ENCODE results near the gene PARD3B. TPM values are rescaled to one million over a fixed set of nuclear protein-coding genes. Genes with fewer than 3 reads are reported as not detected.

The PARD3B gene
- total and polyA plus RNA-seq, 2 of the 4 experiments (the other 2 are of a cell fraction), result 3.3 to 15.6 TPM

DNA sequence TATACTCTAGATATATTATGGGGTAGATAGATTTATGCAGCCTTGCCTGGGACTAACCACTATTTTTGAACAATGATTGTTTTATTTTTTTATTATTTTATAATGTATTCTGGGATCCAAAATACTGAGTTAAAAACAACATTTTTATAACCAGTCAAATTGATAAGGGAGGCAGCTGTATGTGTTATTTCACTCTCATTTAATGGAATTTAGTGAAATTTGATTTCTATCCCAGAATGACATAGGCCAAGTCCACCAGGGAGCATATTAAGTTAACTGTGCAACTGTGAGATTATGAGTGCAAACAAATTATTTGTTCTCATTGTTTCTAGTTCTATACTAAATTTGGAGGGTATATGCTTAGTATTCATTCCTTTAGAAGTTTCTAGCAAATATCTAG, 583.5 kb downstream of the PARD3B start:
- dilution Hi-C loops (cut with HindIII; ENCODE audit: low sequenced_read_pairs, unreplicated experiment), result no loop called here
- H3K36me3 ChIP-seq (ENCODE audit: control insufficient read depth, insufficient read depth, low read length), result peaks cover 3% of the 10 kb centered on the region; the same call in 1 of the 2 replicates
- H2BK5ac ChIP-seq (ENCODE audit: low read depth, low read length, poor library complexity, severe bottlenecking), result no peak overlapping the region

More for the DNA sequence above, 583.5 kb downstream of the PARD3B start:
- Histone ChIP-seq H3K4me3 (ENCODE audit: insufficient read depth, low read depth, low read length) (no peak overlapping the region), H2AK5ac (ENCODE audit: low read depth, low read length) (no peak overlapping the region), H3K9me3 (ENCODE audit: control insufficient read depth, insufficient read depth, low read length) (no peaks in the 10 kb centered on the region), H3K9me1 (ENCODE audit: insufficient read depth, low read length) (no peaks in the 10 kb centered on the region), H3K9ac (ENCODE audit: low read depth, low read length) (no peak overlapping the region), H3K56ac (ENCODE audit: extremely low read depth, insufficient read depth, low read length) (no peak overlapping the region), H4K8ac (ENCODE audit: low read depth in 2 of 2, low read length in 2 of 2) (no peak overlapping the region), H2BK20ac (ENCODE audit: low read depth, low read length) (no peak overlapping the region), H3K27me3 (ENCODE audit: control insufficient read depth, insufficient read depth, low read length) (no peaks in the 10 kb centered on the region), H3K14ac (replicated peaks; ENCODE audit: low read depth, low read length) (no peak overlapping the region), H3K27ac (ENCODE audit: insufficient read depth, low read length) (no peak overlapping the region), H3K79me1 (ENCODE audit: low read depth in 1 of 2, low read length in 2 of 2) (no peaks in the 10 kb centered on the region), H3K23ac (ENCODE audit: low read depth, low read length) (no peak overlapping the region), H4K20me1 (ENCODE audit: insufficient read depth, low read length) (no peaks in the 10 kb centered on the region), H2AK9ac (replicated peaks; ENCODE audit: low read depth, low read length, poor library complexity) (no peak overlapping the region), H2BK15ac (ENCODE audit: low read depth, low read length) (no peak overlapping the region), H3K4me1 (ENCODE audit: control insufficient read depth, insufficient read depth, low read length) (no peaks in the 10 kb centered on the region; the same call in 1 of the 2 replicates), H4K5ac (ENCODE audit: low read depth, low read length) (no peak overlapping the region), H3K4me2 (ENCODE audit: low read depth, low read length) (no peak overlapping the region), H2AFZ (replicated peaks; ENCODE audit: low read length, poor library complexity) (no peak overlapping the region), H3K18ac (ENCODE audit: low read depth, low read length) (no peak overlapping the region), H3K4ac (ENCODE audit: low read depth, low read length) (no peak overlapping the region), H2BK120ac (ENCODE audit: low read depth, low read length) (no peak overlapping the region), H4K91ac (ENCODE audit: insufficient read depth, low read depth, low read length) (no peak overlapping the region)
- TF ChIP-seq CEBPB (IDR thresholded peaks at IDR 0.05; ENCODE audit: low read depth, low read length) (no peak), FOS (IDR thresholded peaks at IDR 0.05; ENCODE audit: low read depth, low read length) (no peak), POLR2A (IDR thresholded peaks at IDR 0.05; ENCODE audit: low read depth, low read length) (no peak), BHLHE40 (IDR thresholded peaks at IDR 0.05; ENCODE audit: low read depth, low read length) (no peak), MAZ (IDR thresholded peaks at IDR 0.05; ENCODE audit: borderline replicate concordance, low read depth, low read length) (no peak), RFX5 (IDR thresholded peaks at IDR 0.05; ENCODE audit: low read depth, low read length) (no peak), MAFK (IDR thresholded peaks at IDR 0.05; ENCODE audit: low read depth, low read length) (no peak), SMC3 (IDR thresholded peaks at IDR 0.05; ENCODE audit: low read depth, low read length) (no peak), NFE2L2 (IDR thresholded peaks at IDR 0.05; ENCODE audit: low read depth, low read length) (no peak), RAD21 (IDR thresholded peaks at IDR 0.05; ENCODE audit: low read length) (no peak), MXI1 (IDR thresholded peaks at IDR 0.05; ENCODE audit: borderline replicate concordance, low read depth, low read length) (no peak), RCOR1 (IDR thresholded peaks at IDR 0.05; ENCODE audit: insufficient replicate concordance, low read length) (no peak), CHD1 (IDR thresholded peaks at IDR 0.05; ENCODE audit: low read depth, low read length) (no peak)
- TF ChIP-seq, protein P1, sequence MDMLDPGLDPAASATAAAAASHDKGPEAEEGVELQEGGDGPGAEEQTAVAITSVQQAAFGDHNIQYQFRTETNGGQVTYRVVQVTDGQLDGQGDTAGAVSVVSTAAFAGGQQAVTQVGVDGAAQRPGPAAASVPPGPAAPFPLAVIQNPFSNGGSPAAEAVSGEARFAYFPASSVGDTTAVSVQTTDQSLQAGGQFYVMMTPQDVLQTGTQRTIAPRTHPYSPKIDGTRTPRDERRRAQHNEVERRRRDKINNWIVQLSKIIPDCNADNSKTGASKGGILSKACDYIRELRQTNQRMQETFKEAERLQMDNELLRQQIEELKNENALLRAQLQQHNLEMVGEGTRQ (IDR thresholded peaks at IDR 0.05; ENCODE audit: low read depth, low read length), result no peak
- TF ChIP-seq, protein P2, sequence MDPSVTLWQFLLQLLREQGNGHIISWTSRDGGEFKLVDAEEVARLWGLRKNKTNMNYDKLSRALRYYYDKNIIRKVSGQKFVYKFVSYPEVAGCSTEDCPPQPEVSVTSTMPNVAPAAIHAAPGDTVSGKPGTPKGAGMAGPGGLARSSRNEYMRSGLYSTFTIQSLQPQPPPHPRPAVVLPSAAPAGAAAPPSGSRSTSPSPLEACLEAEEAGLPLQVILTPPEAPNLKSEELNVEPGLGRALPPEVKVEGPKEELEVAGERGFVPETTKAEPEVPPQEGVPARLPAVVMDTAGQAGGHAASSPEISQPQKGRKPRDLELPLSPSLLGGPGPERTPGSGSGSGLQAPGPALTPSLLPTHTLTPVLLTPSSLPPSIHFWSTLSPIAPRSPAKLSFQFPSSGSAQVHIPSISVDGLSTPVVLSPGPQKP (IDR thresholded peaks at IDR 0.05; ENCODE audit: borderline replicate concordance, low read depth, low read length), result no peak
- TF ChIP-seq, protein P3, sequence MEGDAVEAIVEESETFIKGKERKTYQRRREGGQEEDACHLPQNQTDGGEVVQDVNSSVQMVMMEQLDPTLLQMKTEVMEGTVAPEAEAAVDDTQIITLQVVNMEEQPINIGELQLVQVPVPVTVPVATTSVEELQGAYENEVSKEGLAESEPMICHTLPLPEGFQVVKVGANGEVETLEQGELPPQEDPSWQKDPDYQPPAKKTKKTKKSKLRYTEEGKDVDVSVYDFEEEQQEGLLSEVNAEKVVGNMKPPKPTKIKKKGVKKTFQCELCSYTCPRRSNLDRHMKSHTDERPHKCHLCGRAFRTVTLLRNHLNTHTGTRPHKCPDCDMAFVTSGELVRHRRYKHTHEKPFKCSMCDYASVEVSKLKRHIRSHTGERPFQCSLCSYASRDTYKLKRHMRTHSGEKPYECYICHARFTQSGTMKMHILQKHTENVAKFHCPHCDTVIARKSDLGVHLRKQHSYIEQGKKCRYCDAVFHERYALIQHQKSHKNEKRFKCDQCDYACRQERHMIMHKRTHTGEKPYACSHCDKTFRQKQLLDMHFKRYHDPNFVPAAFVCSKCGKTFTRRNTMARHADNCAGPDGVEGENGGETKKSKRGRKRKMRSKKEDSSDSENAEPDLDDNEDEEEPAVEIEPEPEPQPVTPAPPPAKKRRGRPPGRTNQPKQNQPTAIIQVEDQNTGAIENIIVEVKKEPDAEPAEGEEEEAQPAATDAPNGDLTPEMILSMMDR (conservative IDR thresholded peaks at IDR 0.05; ENCODE audit: low read depth, low read length), result no peak
- CTCF ChIA-PET, result no interaction called here
- BruUV-seq (replicated peaks), result no TSS peak
- ATAC-seq (ENCODE audit: low read depth) (no peak), DNase-seq (no peak)
- POLR2A ChIA-PET (ENCODE audit: unreplicated experiment), result interaction anchor here (0.6 kb wide), 1 partner anchor 1890 kb away, joined by 11 read pairs; the partner anchor contains the start of gene CYP20A1
- in situ Hi-C loops (cut with MboI; ENCODE audit: low sequenced_read_pairs) (no loop called here), intact Hi-C loops (cut with micrococcal nuclease) (no loop called here)
